ENCODE data around the gene GSAP. TPM values are rescaled to one million over a fixed set of nuclear protein-coding genes. Genes with fewer than 3 reads are reported as not detected.

Gene GSAP
- polyA plus RNA-seq, 3 donors, result 19.1 to 105 (median 35.6) TPM

- H3K4me1 Mint-ChIP-seq, result peaks cover 51% of the 10 kb centered on the region
- H3K9me3 Mint-ChIP-seq, result no peaks in the 10 kb centered on the region
- Histone ChIP-seq H3K27ac (ENCODE audit: low read depth in 1 of 2, low read length in 2 of 2) (no peak overlapping the region), H2AFZ (ENCODE audit: insufficient read depth, low read depth, low read length, poor library complexity, severe bottlenecking) (no peak overlapping the region), H3K4me1 (ENCODE audit: control insufficient read depth in 1 of 2, insufficient read depth in 2 of 2, low read length in 2 of 2) (peaks cover 42 to 48% of the 10 kb centered on the region in 2 donors), H3K36me3 (replicated peaks in 1 of 2; ENCODE audit: control insufficient read depth in 1 of 2, insufficient read depth in 2 of 2, low read length in 2 of 2) (peaks cover 41 to 69% of the 10 kb centered on the region in 2 donors), H3K27me3 (ENCODE audit: control insufficient read depth in 2 of 2, insufficient read depth in 2 of 2, low read length in 2 of 2) (no peaks in the 10 kb centered on the region), H3K9ac (ENCODE audit: insufficient read depth, low read length, poor library complexity, severe bottlenecking) (no peak overlapping the region), H4K20me1 (ENCODE audit: insufficient read depth, low read length) (peaks cover 26% of the 10 kb centered on the region), H3K9me3 (replicated peaks in 1 of 2; ENCODE audit: control insufficient read depth in 1 of 2, insufficient read depth in 1 of 2, low read length in 2 of 2) (no peaks in the 10 kb centered on the region), H3K79me2 (ENCODE audit: insufficient read depth, low read length) (no peaks in the 10 kb centered on the region), H3K4me2 (replicated peaks; ENCODE audit: extremely low read depth, low read length, poor library complexity, severe bottlenecking) (no peak overlapping the region), H3K4me3 (replicated peaks in 1 of 3; ENCODE audit: low read depth in 2 of 3, low read length in 3 of 3) (no peak overlapping the region)
- no peak for TF ChIP-seq CTCF (IDR thresholded peaks at IDR 0.05)
- DNase-seq, result peak in 1 of 3 donors; percentile 51
- WGBS (ENCODE audit: insufficient coverage), result no CpG with 5 or more reads among the region's 3 CpGs
- H3K4me3 Mint-ChIP-seq, result no peak overlapping the region
- H3K27me3 Mint-ChIP-seq (ENCODE audit: low read depth in 3 of 3), result no peaks in the 10 kb centered on the region
- H3K27ac Mint-ChIP-seq, result peak overlapping the region in 1 of 7 donors; percentile 92
- H3K36me3 Mint-ChIP-seq, result peaks cover 60 to 68% of the 10 kb centered on the region in 2 donors
- intact Hi-C loops (cut with micrococcal nuclease), result loop anchor here (5.0 to 10.0 kb wide), 2 partner anchors 61 to 79 kb away; no protein-coding TSS in a partner anchor
Observed at GRCh38 chr7:77326131-77326530, 90.0 kb downstream of the GSAP start.

- H3K79me2 ChIP-seq (ENCODE audit: insufficient read depth, low read length), result no peaks in the 10 kb centered on the region
- Mint-ChIP-seq H3K9me3 (peaks cover 0 to 3% (median 0%) of the 10 kb centered on the region in 7 donors), H3K4me3 (no peak overlapping the region), H3K27ac (peak overlapping the region in 2 of 7 donors; percentile 0 to 71), H3K4me1 (peaks cover 13% of the 10 kb centered on the region), H3K36me3 (peaks cover 87 to 88% of the 10 kb centered on the region in 2 donors), H3K27me3 (ENCODE audit: low read depth in 3 of 3) (no peaks in the 10 kb centered on the region)
- H3K4me3 ChIP-seq (replicated peaks in 1 of 3; ENCODE audit: low read depth in 2 of 3, low read length in 3 of 3), result no peak overlapping the region
- WGBS (ENCODE audit: insufficient coverage), result 100% methylated on average over 2 of the region's 2 CpGs
- intact Hi-C loops (cut with micrococcal nuclease), result loop anchor here in 1 of 2 donors (10.0 kb wide), 1 partner anchor 56 kb away; no protein-coding TSS in a partner anchor
- no peak for TF ChIP-seq CTCF (IDR thresholded peaks at IDR 0.05)
- no peaks in the 10 kb centered on the region for H3K27me3 ChIP-seq (ENCODE audit: control insufficient read depth in 2 of 2, insufficient read depth in 2 of 2, low read length in 2 of 2)
- no peaks in the 10 kb centered on the region for H3K9me3 ChIP-seq (replicated peaks in 1 of 2; ENCODE audit: control insufficient read depth in 1 of 2, insufficient read depth in 1 of 2, low read length in 2 of 2)
- no peak overlapping the region for H3K27ac ChIP-seq (ENCODE audit: low read depth in 1 of 2, low read length in 2 of 2)
- no peak overlapping the region for H3K9ac ChIP-seq (ENCODE audit: insufficient read depth, low read length, poor library complexity, severe bottlenecking)
- H4K20me1 ChIP-seq (ENCODE audit: insufficient read depth, low read length), result peaks cover 15% of the 10 kb centered on the region
- H3K4me2 ChIP-seq (replicated peaks; ENCODE audit: extremely low read depth, low read length, poor library complexity, severe bottlenecking), result no peak overlapping the region
- no peak for DNase-seq
- peaks cover 12 to 16% of the 10 kb centered on the region in 2 donors for H3K4me1 ChIP-seq (ENCODE audit: control insufficient read depth in 1 of 2, insufficient read depth in 2 of 2, low read length in 2 of 2)
- peaks cover 73 to 94% of the 10 kb centered on the region in 2 donors for H3K36me3 ChIP-seq (replicated peaks in 1 of 2; ENCODE audit: control insufficient read depth in 1 of 2, insufficient read depth in 2 of 2, low read length in 2 of 2)
- no peak overlapping the region for H2AFZ ChIP-seq (ENCODE audit: insufficient read depth, low read depth, low read length, poor library complexity, severe bottlenecking)
Observed at GRCh38 chr7:77321300-77321699, 94.8 kb downstream of the GSAP start.

Data from CD14-positive monocyte (primary cell).